Left lung (tissue), 10 donors: ENCODE results near the gene HNRNPUL1. TPM values are rescaled to one million over a fixed set of nuclear protein-coding genes. Genes with fewer than 3 reads are reported as not detected.

Source experiments
- ATAC-seq: fragments of 200-7000 bp; cut with Tn5 transposase; one replicate; pipeline ENCODE4 v1.9.1; 2020; ENCODE audit warnings: moderate library complexity
- DNase-seq, 4 donors: peaks; one replicate each; pipeline ENCODE4 v3.0.0-alpha.2; 2013 to 2020
- H3K27ac ChIP-seq, 2 donors: fragments of 200-600 bp; sonication (generic) in 1 of 2; one replicate each; pipeline versions ENCODE4 v1.5.0 to v1.8.0; 2020 to 2021
- H3K27me3 ChIP-seq, 2 donors: fragments of 200-600 bp; sonication (generic) in 1 of 2; one replicate each; pipeline versions ENCODE4 v1.5.0 to v1.8.0; 2020 to 2021
- H3K36me3 ChIP-seq, 2 donors: fragments of 200-600 bp; sonication (generic) in 1 of 2; one replicate each; pipeline versions ENCODE4 v1.5.0 to v1.8.0; 2020 to 2021
- H3K4me1 ChIP-seq, 2 donors: fragments of 200-600 bp; one replicate each; pipeline ENCODE4 v1.8.0; 2021
- H3K4me3 ChIP-seq, 2 donors: fragments of 200-600 bp; sonication (generic) in 1 of 2; one replicate each; pipeline versions ENCODE4 v1.5.0 to v1.8.0; 2020 to 2021; ENCODE audit warnings: mild to moderate bottlenecking in 1 of 2
- H3K9me3 ChIP-seq, 2 donors: fragments of 200-600 bp; sonication (generic) in 1 of 2; one replicate each; pipeline versions ENCODE4 v1.5.0 to v1.8.0; 2020 to 2021
- CTCF ChIP-seq, 2 donors: fragments of 200-600 bp; sonication (generic) in 1 of 2; IDR thresholded peaks; one replicate each; pipeline versions ENCODE4 v1.5.0 to v1.8.0; 2021; ENCODE audit warnings: antibody characterized with exemption in 2 of 2
- intact Hi-C, 2 donors: fragments of 100-400 bp; cut with DNase I; formaldehyde crosslinking; loops; one replicate each; pipeline versions ENCODE4 v1.11.2 to v1.14.2; 2022
- polyA plus RNA-seq, 6 donors: library from polyadenylated mRNA; unstranded; fragments of 120-200 nt; gene quantifications; one replicate each; pipeline ENCODE4 v1.2.1, GENCODE V29; 2013; ENCODE audit not compliant: insufficient read length in 6 of 6
- total RNA-seq, 2 donors: library from RNA; stranded (reverse); fragmentation: NEBNext Ultra II Directional; extraction: Animal tissue kit (Norgen Biotek cat#: 25700); gene quantifications; one replicate each; pipeline ENCODE4 v1.2.1, GENCODE V29; 2021
- donor health status: DM: no; HTN: yes; CAD: no.
- donor health status: DM: no; HTN: no; CAD: no.

The HNRNPUL1 gene
- total and polyA plus RNA-seq, 8 donors = 168 to 240 (median 227) TPM

- TF ChIP-seq CTCF (IDR thresholded peaks at IDR 0.05) = no peak
- Histone ChIP-seq H3K27ac (peak overlapping the region; percentile 76 to 88), H3K4me3 (peak overlapping the region; percentile 19 to 36), H3K36me3 (peaks cover 0 to 43% of the 10 kb centered on the region in 2 donors), H3K4me1 (peaks cover 50 to 86% of the 10 kb centered on the region in 2 donors), H3K27me3 (no peaks in the 10 kb centered on the region), H3K9me3 (no peaks in the 10 kb centered on the region)
- DNase-seq (peak; percentile 37 to 97 (median 81)), ATAC-seq (peak; percentile 75)
- intact Hi-C loops = no loop called here
Measured at GRCh38 chr19:41327576-41328156, 63.5 kb downstream of the HNRNPUL1 start.

- intact Hi-C loops = no loop called here
- Histone ChIP-seq H3K9me3 (no peaks in the 10 kb centered on the region), H3K36me3 (peaks cover 0 to 41% of the 10 kb centered on the region in 2 donors), H3K27me3 (no peaks in the 10 kb centered on the region), H3K4me1 (peaks cover 48 to 81% of the 10 kb centered on the region in 2 donors), H3K4me3 (peak overlapping the region; percentile 19 to 36), H3K27ac (peak overlapping the region; percentile 76 to 88)
- ATAC-seq = no peak
- TF ChIP-seq CTCF (IDR thresholded peaks at IDR 0.05) = no peak
- no peak for DNase-seq
Measured at GRCh38 chr19:41328157-41328841, 64.1 kb downstream of the HNRNPUL1 start.

- Histone ChIP-seq H3K27me3 (no peaks in the 10 kb centered on the region), H3K4me3 (peak overlapping the region in 1 of 2 donors; percentile 36), H3K4me1 (peaks cover 43 to 81% of the 10 kb centered on the region in 2 donors), H3K9me3 (no peaks in the 10 kb centered on the region), H3K36me3 (peaks cover 0 to 41% of the 10 kb centered on the region in 2 donors), H3K27ac (peak overlapping the region; percentile 76 to 88)
- intact Hi-C loops = no loop called here
- DNase-seq (no peak), ATAC-seq (peak; percentile 1)
- TF ChIP-seq CTCF (IDR thresholded peaks at IDR 0.05) = no peak
Measured at GRCh38 chr19:41328842-41329225, 64.7 kb downstream of the HNRNPUL1 start.

GRCh38 chr19:41330481-41330880 is 66.3 kb downstream of the HNRNPUL1 start:
- ATAC-seq (no peak), DNase-seq (no peak)
- Histone ChIP-seq H3K27ac (peak overlapping the region in 1 of 2 donors; percentile 88), H3K4me3 (no peak overlapping the region), H3K36me3 (peaks cover 0 to 44% of the 10 kb centered on the region in 2 donors), H3K27me3 (no peaks in the 10 kb centered on the region), H3K9me3 (no peaks in the 10 kb centered on the region), H3K4me1 (peaks cover 26 to 81% of the 10 kb centered on the region in 2 donors)
- intact Hi-C loops = no loop called here
- TF ChIP-seq CTCF (IDR thresholded peaks at IDR 0.05) = no peak

- Histone ChIP-seq H3K36me3 (peaks cover 0 to 49% of the 10 kb centered on the region in 2 donors), H3K9me3 (no peaks in the 10 kb centered on the region), H3K4me1 (peaks cover 20 to 81% of the 10 kb centered on the region in 2 donors), H3K27ac (peak overlapping the region in 1 of 2 donors; percentile 88), H3K4me3 (no peak overlapping the region), H3K27me3 (no peaks in the 10 kb centered on the region)
- no peak for TF ChIP-seq CTCF (IDR thresholded peaks at IDR 0.05)
- ATAC-seq (no peak), DNase-seq (no peak)
- intact Hi-C loops = no loop called here
Measured at GRCh38 chr19:41330946-41331678, 66.9 kb downstream of the HNRNPUL1 start.
